HepG2 (cell line): ENCODE data around the gene ASGR1. TPM values are rescaled to one million over a fixed set of nuclear protein-coding genes. Genes with fewer than 3 reads are reported as not detected.

Experiments used
- GLI4 ChIP-seq: sonication (generic); formaldehyde crosslinking; IDR thresholded peaks from 2 replicates; pipeline ENCODE4 v1.5.1; 2020; ENCODE audit warnings: missing genetic modification reagents, mild to moderate bottlenecking, moderate library complexity, borderline replicate concordance
- KLF6 ChIP-seq: IDR thresholded peaks from 2 replicates; pipeline ENCODE4 v1.8.0; 2016; ENCODE audit warnings: missing biosample characterization, missing genetic modification reagents
- SAP130 ChIP-seq: IDR thresholded peaks from 2 replicates; pipeline ENCODE4 v1.6.1; 2016; ENCODE audit warnings: low read depth
- TEAD3 ChIP-seq: optimal IDR thresholded peaks from 2 replicates; pipeline ENCODE3; 2016; ENCODE audit warnings: borderline replicate concordance
- ZBTB33 ChIP-seq: sonication (generic); formaldehyde crosslinking; IDR thresholded peaks from 2 replicates; pipeline ENCODE4 v1.4.0; 2020; ENCODE audit warnings: missing genetic modification reagents
- ZFY ChIP-seq: sonication (generic); formaldehyde crosslinking; IDR thresholded peaks from 2 replicates; pipeline ENCODE4 v1.4.0; 2020; ENCODE audit warnings: missing genetic modification reagents
- ZNF124 ChIP-seq: sonication (generic); formaldehyde crosslinking; IDR thresholded peaks from 2 replicates; pipeline ENCODE4 v1.4.0; 2020; ENCODE audit warnings: missing genetic modification reagents
- ZNF207 ChIP-seq: fragments of 450-650 bp; IDR thresholded peaks from 2 replicates; pipeline ENCODE4 v1.6.1; 2016; ENCODE audit warnings: antibody characterized with exemption, borderline replicate concordance
- polyA plus RNA-seq, 8 experiments: library from polyadenylated mRNA; depleted of rRNA in 3 of 8; stranded (reverse) in 7 of 8; unstranded in 1 of 8; fragments of >200 nt; fragmentation: Illumina TruSeq in 4 of 8; extraction: Trizol in 4 of 8; gene quantifications; 2 replicates each; pipeline versions ENCODE4 v1.2.1 to v1.2.3, GENCODE V29; 2011 to 2016; ENCODE audit warnings: low read depth in 4 of 8, missing spikeins in 1 of 8, mixed read lengths in 1 of 8; ENCODE audit not compliant: insufficient read depth in 1 of 8
- total RNA-seq, 5 experiments: library from RNA; depleted of rRNA; stranded (reverse); fragments of >200 nt; fragmentation: Illumina TruSeq; extraction: Trizol; gene quantifications; 2 replicates each; pipeline ENCODE4 v1.2.3, GENCODE V29; 2016; ENCODE audit warnings: low read depth in 1 of 5
- TF ChIP-seq, protein P1 (sequence below), 2 experiments: fragments of 450-650 bp in 1 of 2; sonication (generic) in 1 of 2; formaldehyde crosslinking in 1 of 2; IDR thresholded peaks; 2 replicates each; pipeline versions ENCODE4 v1.6.1 to v1.8.0; 2016 to 2022; ENCODE audit warnings: antibody characterized with exemption in 1 of 2, mild to moderate bottlenecking in 1 of 2, missing genetic modification reagents in 1 of 2
- TF ChIP-seq, protein P2 (sequence below): sonication (generic); formaldehyde crosslinking; conservative IDR thresholded peaks from 2 replicates; pipeline ENCODE4 v1.8.0; 2022; ENCODE audit warnings: mild to moderate bottlenecking, moderate library complexity, missing genetic modification reagents
- TF ChIP-seq, protein P3 (sequence below): sonication (generic); formaldehyde crosslinking; conservative IDR thresholded peaks from 2 replicates; pipeline ENCODE4 v1.4.0; 2020; ENCODE audit warnings: mild to moderate bottlenecking, missing genetic modification reagents, moderate library complexity

Gene ASGR1
- total and polyA plus RNA-seq, 2 of the 13 experiments (the other 11 are each of a cell fraction or from before 2014, with no cell fraction given), result 353 to 796 TPM

- TF ChIP-seq, protein P1, sequence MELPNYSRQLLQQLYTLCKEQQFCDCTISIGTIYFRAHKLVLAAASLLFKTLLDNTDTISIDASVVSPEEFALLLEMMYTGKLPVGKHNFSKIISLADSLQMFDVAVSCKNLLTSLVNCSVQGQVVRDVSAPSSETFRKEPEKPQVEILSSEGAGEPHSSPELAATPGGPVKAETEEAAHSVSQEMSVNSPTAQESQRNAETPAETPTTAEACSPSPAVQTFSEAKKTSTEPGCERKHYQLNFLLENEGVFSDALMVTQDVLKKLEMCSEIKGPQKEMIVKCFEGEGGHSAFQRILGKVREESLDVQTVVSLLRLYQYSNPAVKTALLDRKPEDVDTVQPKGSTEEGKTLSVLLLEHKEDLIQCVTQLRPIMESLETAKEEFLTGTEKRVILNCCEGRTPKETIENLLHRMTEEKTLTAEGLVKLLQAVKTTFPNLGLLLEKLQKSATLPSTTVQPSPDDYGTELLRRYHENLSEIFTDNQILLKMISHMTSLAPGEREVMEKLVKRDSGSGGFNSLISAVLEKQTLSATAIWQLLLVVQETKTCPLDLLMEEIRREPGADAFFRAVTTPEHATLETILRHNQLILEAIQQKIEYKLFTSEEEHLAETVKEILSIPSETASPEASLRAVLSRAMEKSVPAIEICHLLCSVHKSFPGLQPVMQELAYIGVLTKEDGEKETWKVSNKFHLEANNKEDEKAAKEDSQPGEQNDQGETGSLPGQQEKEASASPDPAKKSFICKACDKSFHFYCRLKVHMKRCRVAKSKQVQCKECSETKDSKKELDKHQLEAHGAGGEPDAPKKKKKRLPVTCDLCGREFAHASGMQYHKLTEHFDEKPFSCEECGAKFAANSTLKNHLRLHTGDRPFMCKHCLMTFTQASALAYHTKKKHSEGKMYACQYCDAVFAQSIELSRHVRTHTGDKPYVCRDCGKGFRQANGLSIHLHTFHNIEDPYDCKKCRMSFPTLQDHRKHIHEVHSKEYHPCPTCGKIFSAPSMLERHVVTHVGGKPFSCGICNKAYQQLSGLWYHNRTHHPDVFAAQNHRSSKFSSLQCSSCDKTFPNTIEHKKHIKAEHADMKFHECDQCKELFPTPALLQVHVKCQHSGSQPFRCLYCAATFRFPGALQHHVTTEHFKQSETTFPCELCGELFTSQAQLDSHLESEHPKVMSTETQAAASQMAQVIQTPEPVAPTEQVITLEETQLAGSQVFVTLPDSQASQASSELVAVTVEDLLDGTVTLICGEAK (IDR thresholded peaks at IDR 0.05), result no peak
- TF ChIP-seq, protein P1 (CRISPR knock-in tag; IDR thresholded peaks at IDR 0.05), result 0 out of 2 replicates have a peak, but pooled peaks have one; percentile 26
- TF ChIP-seq KLF6, result 0 out of 2 replicates have a peak, but pooled peaks have one; percentile 7
- TF ChIP-seq ZBTB33 (CRISPR knock-in tag), result no peak
- no peak for TF ChIP-seq ZNF207
- TF ChIP-seq, protein P2, sequence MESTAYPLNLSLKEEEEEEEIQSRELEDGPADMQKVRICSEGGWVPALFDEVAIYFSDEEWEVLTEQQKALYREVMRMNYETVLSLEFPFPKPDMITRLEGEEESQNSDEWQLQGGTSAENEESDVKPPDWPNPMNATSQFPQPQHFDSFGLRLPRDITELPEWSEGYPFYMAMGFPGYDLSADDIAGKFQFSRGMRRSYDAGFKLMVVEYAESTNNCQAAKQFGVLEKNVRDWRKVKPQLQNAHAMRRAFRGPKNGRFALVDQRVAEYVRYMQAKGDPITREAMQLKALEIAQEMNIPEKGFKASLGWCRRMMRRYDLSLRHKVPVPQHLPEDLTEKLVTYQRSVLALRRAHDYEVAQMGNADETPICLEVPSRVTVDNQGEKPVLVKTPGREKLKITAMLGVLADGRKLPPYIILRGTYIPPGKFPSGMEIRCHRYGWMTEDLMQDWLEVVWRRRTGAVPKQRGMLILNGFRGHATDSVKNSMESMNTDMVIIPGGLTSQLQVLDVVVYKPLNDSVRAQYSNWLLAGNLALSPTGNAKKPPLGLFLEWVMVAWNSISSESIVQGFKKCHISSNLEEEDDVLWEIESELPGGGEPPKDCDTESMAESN, result peak; percentile 48; the same call in 1 of the 2 replicates
- TF ChIP-seq ZNF124, result 0 out of 2 replicates have a peak, but pooled peaks have one; percentile 45
- TF ChIP-seq GLI4 (CRISPR knock-in tag), result no peak
- 0 out of 2 replicates have a peak, but pooled peaks have one; percentile 41 for TF ChIP-seq ZFY (CRISPR knock-in tag)
- TF ChIP-seq TEAD3, result peak; percentile 19
- TF ChIP-seq SAP130, result peak; percentile 58
- TF ChIP-seq, protein P3, sequence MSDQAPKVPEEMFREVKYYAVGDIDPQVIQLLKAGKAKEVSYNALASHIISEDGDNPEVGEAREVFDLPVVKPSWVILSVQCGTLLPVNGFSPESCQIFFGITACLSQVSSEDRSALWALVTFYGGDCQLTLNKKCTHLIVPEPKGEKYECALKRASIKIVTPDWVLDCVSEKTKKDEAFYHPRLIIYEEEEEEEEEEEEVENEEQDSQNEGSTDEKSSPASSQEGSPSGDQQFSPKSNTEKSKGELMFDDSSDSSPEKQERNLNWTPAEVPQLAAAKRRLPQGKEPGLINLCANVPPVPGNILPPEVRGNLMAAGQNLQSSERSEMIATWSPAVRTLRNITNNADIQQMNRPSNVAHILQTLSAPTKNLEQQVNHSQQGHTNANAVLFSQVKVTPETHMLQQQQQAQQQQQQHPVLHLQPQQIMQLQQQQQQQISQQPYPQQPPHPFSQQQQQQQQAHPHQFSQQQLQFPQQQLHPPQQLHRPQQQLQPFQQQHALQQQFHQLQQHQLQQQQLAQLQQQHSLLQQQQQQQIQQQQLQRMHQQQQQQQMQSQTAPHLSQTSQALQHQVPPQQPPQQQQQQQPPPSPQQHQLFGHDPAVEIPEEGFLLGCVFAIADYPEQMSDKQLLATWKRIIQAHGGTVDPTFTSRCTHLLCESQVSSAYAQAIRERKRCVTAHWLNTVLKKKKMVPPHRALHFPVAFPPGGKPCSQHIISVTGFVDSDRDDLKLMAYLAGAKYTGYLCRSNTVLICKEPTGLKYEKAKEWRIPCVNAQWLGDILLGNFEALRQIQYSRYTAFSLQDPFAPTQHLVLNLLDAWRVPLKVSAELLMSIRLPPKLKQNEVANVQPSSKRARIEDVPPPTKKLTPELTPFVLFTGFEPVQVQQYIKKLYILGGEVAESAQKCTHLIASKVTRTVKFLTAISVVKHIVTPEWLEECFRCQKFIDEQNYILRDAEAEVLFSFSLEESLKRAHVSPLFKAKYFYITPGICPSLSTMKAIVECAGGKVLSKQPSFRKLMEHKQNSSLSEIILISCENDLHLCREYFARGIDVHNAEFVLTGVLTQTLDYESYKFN (CRISPR knock-in tag), result peak; percentile 50
Measured at GRCh38 chr17:7214300-7215135, 35.3 kb upstream of the ASGR1 start (continued).
